Measurements from ENCODE around the gene ZBTB39. TPM values are rescaled to one million over a fixed set of nuclear protein-coding genes. Genes with fewer than 3 reads are reported as not detected.

ZBTB39 gene
- total RNA-seq, 4 donors from 2014 or later = 7.6 to 13.0 (median 10.9) TPM

- no peak for DNase-seq
- Histone ChIP-seq H3K9me3 (no peaks in the 10 kb centered on the region), H3K4me3 (no peak overlapping the region), H3K27ac (no peak overlapping the region), H3K36me3 (no peaks in the 10 kb centered on the region), H3K27me3 (no peaks in the 10 kb centered on the region), H3K4me1 (no peaks in the 10 kb centered on the region)
- TF ChIP-seq, protein P1, sequence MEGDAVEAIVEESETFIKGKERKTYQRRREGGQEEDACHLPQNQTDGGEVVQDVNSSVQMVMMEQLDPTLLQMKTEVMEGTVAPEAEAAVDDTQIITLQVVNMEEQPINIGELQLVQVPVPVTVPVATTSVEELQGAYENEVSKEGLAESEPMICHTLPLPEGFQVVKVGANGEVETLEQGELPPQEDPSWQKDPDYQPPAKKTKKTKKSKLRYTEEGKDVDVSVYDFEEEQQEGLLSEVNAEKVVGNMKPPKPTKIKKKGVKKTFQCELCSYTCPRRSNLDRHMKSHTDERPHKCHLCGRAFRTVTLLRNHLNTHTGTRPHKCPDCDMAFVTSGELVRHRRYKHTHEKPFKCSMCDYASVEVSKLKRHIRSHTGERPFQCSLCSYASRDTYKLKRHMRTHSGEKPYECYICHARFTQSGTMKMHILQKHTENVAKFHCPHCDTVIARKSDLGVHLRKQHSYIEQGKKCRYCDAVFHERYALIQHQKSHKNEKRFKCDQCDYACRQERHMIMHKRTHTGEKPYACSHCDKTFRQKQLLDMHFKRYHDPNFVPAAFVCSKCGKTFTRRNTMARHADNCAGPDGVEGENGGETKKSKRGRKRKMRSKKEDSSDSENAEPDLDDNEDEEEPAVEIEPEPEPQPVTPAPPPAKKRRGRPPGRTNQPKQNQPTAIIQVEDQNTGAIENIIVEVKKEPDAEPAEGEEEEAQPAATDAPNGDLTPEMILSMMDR (IDR thresholded peaks at IDR 0.05) = no peak
- no peak for TF ChIP-seq POLR2A (IDR thresholded peaks at IDR 0.05)
- intact Hi-C loops (cut with DNase I; ENCODE audit: low total_unique reads) = no loop called here
Observed at GRCh38 chr12:56995201-56995929, 11.0 kb downstream of the ZBTB39 start.

GRCh38 chr12:56994231-56994746 lies 12.1 kb downstream of the ZBTB39 start:
- TF ChIP-seq POLR2A (IDR thresholded peaks at IDR 0.05) = no peak
- TF ChIP-seq, protein P1 (IDR thresholded peaks at IDR 0.05) = no peak
- no peak overlapping the region for H3K4me3 ChIP-seq
- no peaks in the 10 kb centered on the region for H3K9me3 ChIP-seq
- no peaks in the 10 kb centered on the region for H3K27me3 ChIP-seq
- no peak overlapping the region for H3K27ac ChIP-seq
- H3K4me1 ChIP-seq = no peaks in the 10 kb centered on the region
- no peak for DNase-seq
- intact Hi-C loops (cut with DNase I; ENCODE audit: low total_unique reads) = no loop called here
- H3K36me3 ChIP-seq = no peaks in the 10 kb centered on the region

GRCh38 chr12:56993346-56993745 lies 13.0 kb downstream of the ZBTB39 start:
- H3K4me1 ChIP-seq = peaks cover 0 to under 1% of the 10 kb centered on the region in 2 donors
- H3K9me3 ChIP-seq = no peaks in the 10 kb centered on the region
- TF ChIP-seq, protein P1 (IDR thresholded peaks at IDR 0.05) = no peak
- no peak for TF ChIP-seq POLR2A (IDR thresholded peaks at IDR 0.05)
- intact Hi-C loops (cut with DNase I; ENCODE audit: low total_unique reads) = no loop called here
- no peak overlapping the region for H3K4me3 ChIP-seq
- DNase-seq = no peak
- H3K36me3 ChIP-seq = no peaks in the 10 kb centered on the region
- no peaks in the 10 kb centered on the region for H3K27me3 ChIP-seq
- H3K27ac ChIP-seq = no peak overlapping the region

GRCh38 chr12:56991319-56992246 lies 14.8 kb downstream of the ZBTB39 start:
- intact Hi-C loops (cut with DNase I; ENCODE audit: low total_unique reads) = no loop called here
- peak overlapping the region in 1 of 2 donors; percentile 49 for H3K27ac ChIP-seq
- no peaks in the 10 kb centered on the region for H3K9me3 ChIP-seq

More at GRCh38 chr12:56991319-56992246, 14.8 kb downstream of the ZBTB39 start:
- peak in 1 of 2 donors; percentile 47 for DNase-seq
- Histone ChIP-seq H3K27me3 (no peaks in the 10 kb centered on the region), H3K4me1 (peaks cover 0 to 5% of the 10 kb centered on the region in 2 donors), H3K4me3 (no peak overlapping the region), H3K36me3 (no peaks in the 10 kb centered on the region)
- TF ChIP-seq POLR2A (IDR thresholded peaks at IDR 0.05) = no peak
- TF ChIP-seq, protein P1 (IDR thresholded peaks at IDR 0.05) = no peak
